GM10248 (cell line): ENCODE results near the gene ZNF281.

Source experiments
- CTCF ChIA-PET: fragments of 300-600 bp; sonication (Branson Sonifier 250); formaldehyde crosslinking; extraction: SDS; loops from one replicate; lab custom pipeline; 2021; ENCODE audit warnings: antibody characterized with exemption; lab: Yijun Ruan, JAX
- POLR2A ChIA-PET: fragments of 350-650 bp; sonication (Branson Sonifier 250); formaldehyde crosslinking; extraction: SDS; loops from one replicate; lab custom pipeline; 2020; ENCODE audit warnings: antibody characterized with exemption; lab: Yijun Ruan, JAX
- DNase-seq: peaks from one replicate; pipeline ENCODE4 v3.0.0; 2012; ENCODE audit errors: extremely low spot score
- TF ChIP-seq, protein P1 (sequence below): IDR thresholded peaks from 2 replicates; pipeline ENCODE4 v1.5.1; 2012; ENCODE audit warnings: mild to moderate bottlenecking, low read depth; ENCODE audit errors: extremely low read depth, missing control alignments, control extremely low read depth

ZNF281 gene

GRCh38 chr1:200400556-200400955 is 9.3 kb downstream of the ZNF281 start:
- POLR2A ChIA-PET: interaction anchor here (0.6 to 1.5 kb wide), 2 partner anchors 9 to 14 kb away, joined by 3 to 7 read pairs; partner anchors contain the start of gene ZNF281
- CTCF ChIA-PET: no interaction called here
- TF ChIP-seq, protein P1, sequence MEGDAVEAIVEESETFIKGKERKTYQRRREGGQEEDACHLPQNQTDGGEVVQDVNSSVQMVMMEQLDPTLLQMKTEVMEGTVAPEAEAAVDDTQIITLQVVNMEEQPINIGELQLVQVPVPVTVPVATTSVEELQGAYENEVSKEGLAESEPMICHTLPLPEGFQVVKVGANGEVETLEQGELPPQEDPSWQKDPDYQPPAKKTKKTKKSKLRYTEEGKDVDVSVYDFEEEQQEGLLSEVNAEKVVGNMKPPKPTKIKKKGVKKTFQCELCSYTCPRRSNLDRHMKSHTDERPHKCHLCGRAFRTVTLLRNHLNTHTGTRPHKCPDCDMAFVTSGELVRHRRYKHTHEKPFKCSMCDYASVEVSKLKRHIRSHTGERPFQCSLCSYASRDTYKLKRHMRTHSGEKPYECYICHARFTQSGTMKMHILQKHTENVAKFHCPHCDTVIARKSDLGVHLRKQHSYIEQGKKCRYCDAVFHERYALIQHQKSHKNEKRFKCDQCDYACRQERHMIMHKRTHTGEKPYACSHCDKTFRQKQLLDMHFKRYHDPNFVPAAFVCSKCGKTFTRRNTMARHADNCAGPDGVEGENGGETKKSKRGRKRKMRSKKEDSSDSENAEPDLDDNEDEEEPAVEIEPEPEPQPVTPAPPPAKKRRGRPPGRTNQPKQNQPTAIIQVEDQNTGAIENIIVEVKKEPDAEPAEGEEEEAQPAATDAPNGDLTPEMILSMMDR: no peak
- no peak for DNase-seq

DNA sequence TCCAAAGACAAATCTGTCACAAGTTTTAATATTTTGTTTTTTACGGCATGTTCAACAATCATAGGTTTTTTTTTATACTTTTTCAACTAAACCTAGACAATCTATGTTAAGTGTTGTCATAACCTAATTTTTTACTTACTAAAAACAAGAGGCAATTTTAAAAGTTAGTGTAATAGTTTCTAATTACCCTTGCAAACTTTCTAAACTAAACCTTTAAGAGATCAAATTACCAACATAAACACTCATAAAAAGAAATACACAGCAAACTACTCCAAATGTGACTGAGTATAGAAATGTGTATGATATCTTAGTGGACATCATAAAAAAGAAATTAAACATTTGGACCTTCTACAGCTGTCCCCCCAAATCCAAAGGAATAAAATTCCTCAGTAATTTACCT is 10.0 kb downstream of the ZNF281 start:
- ChIA-PET CTCF (no interaction called here), POLR2A (no interaction called here)
- TF ChIP-seq, protein P1: no peak
- DNase-seq: no peak

- DNase-seq: no peak
- CTCF ChIA-PET: no interaction called here
Observed at GRCh38 chr1:200398373-200398772, 11.5 kb downstream of the ZNF281 start.

DNA sequence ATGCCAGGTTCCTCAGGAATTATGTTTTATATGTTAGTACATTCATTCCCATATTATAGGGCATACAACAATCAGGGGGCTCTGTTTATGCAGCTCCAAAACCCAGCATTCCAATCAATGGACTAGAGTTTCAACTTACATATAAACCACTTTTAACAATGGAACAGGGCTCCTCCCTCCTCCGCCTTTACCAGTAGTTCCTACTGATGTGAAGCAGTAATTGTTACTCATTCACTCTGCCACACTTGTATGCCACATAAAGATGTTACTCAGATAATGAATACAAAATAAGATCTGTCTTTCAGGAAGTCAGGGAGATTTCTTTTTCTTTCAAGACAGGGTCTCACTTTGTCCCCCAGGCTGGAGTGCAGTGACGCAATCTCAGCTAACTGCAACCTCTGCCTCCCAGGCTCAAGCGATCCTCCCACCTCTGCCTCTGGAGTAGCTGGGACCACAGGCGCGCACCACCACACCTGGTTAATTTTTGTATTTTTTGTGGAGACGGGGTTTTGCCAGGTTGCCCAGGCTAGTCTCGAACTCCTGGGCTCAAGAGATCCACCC is 17.1 kb downstream of the ZNF281 start:
- TF ChIP-seq, protein P1: no peak
- ChIA-PET CTCF (interaction anchor here (0.9 kb wide), 1 partner anchor 20 kb away, joined by 3 read pairs; no protein-coding TSS in a partner anchor), POLR2A (no interaction called here)
- no peak for DNase-seq

More at GRCh38 chr1:200398373-200398772, 11.5 kb downstream of the ZNF281 start:
- POLR2A ChIA-PET: no interaction called here
- TF ChIP-seq, protein P1: no peak

- ChIA-PET CTCF (interaction anchor here (0.9 kb wide), 1 partner anchor 19 kb away, joined by 3 read pairs; no protein-coding TSS in a partner anchor), POLR2A (no interaction called here)
- no peak for DNase-seq
- TF ChIP-seq, protein P1: no peak
Observed at GRCh38 chr1:200391747-200392146, 18.1 kb downstream of the ZNF281 start.

DNA sequence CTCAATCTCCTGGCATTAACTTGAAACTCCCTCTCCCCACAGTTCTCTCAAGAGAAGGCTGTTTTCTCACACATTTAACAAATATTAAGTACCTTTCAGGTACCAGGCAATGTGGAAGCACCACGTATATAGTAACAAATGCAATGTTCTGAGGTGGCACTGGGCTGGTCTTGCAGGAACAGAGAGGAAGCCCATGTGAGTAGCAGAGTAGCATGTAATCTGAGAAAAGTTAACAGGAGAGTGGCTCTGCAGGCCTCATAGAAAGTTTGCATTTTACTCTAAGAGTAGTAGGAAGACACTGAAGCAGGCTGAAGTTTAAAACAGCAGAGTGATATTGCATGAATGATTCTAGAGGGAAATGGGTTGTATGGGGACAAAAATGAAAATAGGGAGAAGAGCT is 21.0 kb downstream of the ZNF281 start:
- TF ChIP-seq, protein P1: no peak
- DNase-seq: no peak
- ChIA-PET POLR2A (no interaction called here), CTCF (interaction anchor here (1.5 to 1.6 kb wide), 3 partner anchors 8 to 35 kb away, joined by 3 to 7 read pairs (median 6); no protein-coding TSS in a partner anchor)
